Measurements from ENCODE around the gene ENPP3.

The ENPP3 gene

DNA sequence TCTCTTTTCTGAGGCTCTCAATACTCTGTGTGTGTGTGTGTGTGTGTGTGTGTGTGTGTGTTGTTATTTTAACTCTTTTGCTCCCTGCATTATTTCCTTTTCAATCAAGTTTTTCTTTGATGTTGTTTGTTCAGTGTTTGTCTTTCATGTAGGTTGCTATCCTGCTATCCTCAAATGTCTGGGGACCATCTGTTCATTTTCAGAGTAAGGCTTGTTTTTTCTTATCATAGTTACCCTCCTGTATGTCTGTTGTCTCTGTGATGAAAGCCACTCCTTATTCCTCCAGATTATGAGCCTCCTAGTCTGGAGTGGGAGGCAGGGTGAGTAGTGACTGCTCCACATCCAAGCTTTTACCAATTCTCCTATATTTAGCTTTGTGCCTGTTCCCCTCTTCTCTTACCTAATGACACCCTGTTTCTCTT lies 9.2 kb downstream of the ENPP3 start:
- H3K4me1 Mint-ChIP-seq = no peaks in the 10 kb centered on the region
- H3K36me3 Mint-ChIP-seq (ENCODE audit: insufficient read depth) = peaks cover 2% of the 10 kb centered on the region
- no peaks in the 10 kb centered on the region for H3K9me3 Mint-ChIP-seq

DNA sequence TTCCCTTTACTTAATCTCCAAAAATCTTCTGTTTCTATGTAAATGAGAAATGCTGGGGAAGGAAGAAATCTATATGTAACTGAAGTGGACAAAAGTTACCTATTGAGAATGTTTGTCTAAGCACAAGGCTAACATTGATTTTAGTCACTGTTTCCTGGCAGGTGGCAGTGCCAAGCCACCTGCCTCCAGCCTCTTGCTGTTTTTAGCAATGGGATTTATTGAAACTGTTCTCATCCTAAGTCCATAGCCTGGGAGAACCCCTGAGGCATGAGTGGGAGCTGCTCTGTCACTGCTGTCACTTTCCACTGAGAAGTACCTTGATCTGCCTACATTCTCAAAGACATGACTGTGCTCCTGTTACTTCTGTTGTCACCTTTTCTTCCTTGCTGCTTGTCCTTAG lies 14.7 kb downstream of the ENPP3 start:
- H3K27me3 Mint-ChIP-seq = no peaks in the 10 kb centered on the region

More for the DNA sequence above, 9.2 kb downstream of the ENPP3 start:
- Mint-ChIP-seq H3K4me3 (no peak overlapping the region), H3K27ac (ENCODE audit: low read depth) (no peak overlapping the region), H3K27me3 (no peaks in the 10 kb centered on the region)
- ATAC-seq (replicated peaks; ENCODE audit: extremely low read depth, poor library complexity, severe bottlenecking) (no peak), DNase-seq (ENCODE audit: low spot score in 2 of 2) (no peak)

DNA sequence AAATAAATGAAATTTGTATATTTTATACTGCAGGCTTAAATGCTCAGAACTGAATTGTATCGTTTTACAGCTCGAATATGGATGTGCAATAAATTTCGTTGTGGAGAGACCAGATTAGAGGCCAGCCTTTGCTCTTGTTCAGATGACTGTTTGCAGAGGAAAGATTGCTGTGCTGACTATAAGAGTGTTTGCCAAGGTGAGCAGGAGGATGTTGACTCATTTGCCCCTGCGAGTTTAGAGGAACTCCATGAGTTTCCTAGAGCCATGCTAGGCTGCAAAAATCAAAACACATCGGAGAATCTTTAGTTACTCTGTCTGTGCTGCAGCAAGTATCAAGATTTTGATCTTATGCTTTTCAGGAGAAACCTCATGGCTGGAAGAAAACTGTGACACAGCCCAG lies 15.4 kb downstream of the ENPP3 start:
- H3K4me1 Mint-ChIP-seq = no peaks in the 10 kb centered on the region
- H3K36me3 Mint-ChIP-seq (ENCODE audit: insufficient read depth) = peaks cover 2% of the 10 kb centered on the region
- no peaks in the 10 kb centered on the region for H3K27me3 Mint-ChIP-seq
- no peak overlapping the region for H3K27ac Mint-ChIP-seq (ENCODE audit: low read depth)
- ATAC-seq (replicated peaks; ENCODE audit: extremely low read depth, poor library complexity, severe bottlenecking) = no peak
- no peak for DNase-seq (ENCODE audit: low spot score in 2 of 2)
- no peaks in the 10 kb centered on the region for H3K9me3 Mint-ChIP-seq
- no peak overlapping the region for H3K4me3 Mint-ChIP-seq

More for the DNA sequence above, 14.7 kb downstream of the ENPP3 start:
- Mint-ChIP-seq H3K36me3 (ENCODE audit: insufficient read depth) (peaks cover 2% of the 10 kb centered on the region), H3K4me3 (no peak overlapping the region), H3K4me1 (no peaks in the 10 kb centered on the region), H3K9me3 (no peaks in the 10 kb centered on the region), H3K27ac (ENCODE audit: low read depth) (no peak overlapping the region)
- ATAC-seq (replicated peaks; ENCODE audit: extremely low read depth, poor library complexity, severe bottlenecking) (no peak), DNase-seq (ENCODE audit: low spot score in 2 of 2) (no peak)

DNA sequence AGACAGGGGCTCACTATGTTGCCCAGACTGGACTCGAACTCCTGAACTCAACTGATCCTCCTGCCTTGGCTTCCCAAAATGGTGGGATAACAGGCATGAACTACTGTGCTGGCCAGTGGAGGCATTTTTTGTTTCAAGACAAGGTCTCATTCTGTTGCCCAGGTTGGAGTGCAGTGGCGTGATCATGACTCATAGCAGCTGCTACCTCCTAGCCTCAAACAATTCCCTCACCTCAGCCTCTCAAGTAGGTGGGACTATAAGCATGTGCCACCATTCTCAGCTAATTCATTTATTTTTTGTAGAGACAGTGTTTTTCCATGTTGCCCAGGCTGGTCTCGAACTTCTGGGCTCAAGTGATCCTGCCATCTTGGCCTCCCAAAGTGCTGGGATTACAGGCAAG lies 17.2 kb downstream of the ENPP3 start:
- Mint-ChIP-seq H3K9me3 (no peaks in the 10 kb centered on the region), H3K4me3 (no peak overlapping the region), H3K27me3 (no peaks in the 10 kb centered on the region), H3K4me1 (no peaks in the 10 kb centered on the region), H3K36me3 (ENCODE audit: insufficient read depth) (peaks cover 2% of the 10 kb centered on the region), H3K27ac (ENCODE audit: low read depth) (no peak overlapping the region)
- no peak for ATAC-seq (replicated peaks; ENCODE audit: extremely low read depth, poor library complexity, severe bottlenecking)
- no peak for DNase-seq (ENCODE audit: low spot score in 2 of 2)

DNA sequence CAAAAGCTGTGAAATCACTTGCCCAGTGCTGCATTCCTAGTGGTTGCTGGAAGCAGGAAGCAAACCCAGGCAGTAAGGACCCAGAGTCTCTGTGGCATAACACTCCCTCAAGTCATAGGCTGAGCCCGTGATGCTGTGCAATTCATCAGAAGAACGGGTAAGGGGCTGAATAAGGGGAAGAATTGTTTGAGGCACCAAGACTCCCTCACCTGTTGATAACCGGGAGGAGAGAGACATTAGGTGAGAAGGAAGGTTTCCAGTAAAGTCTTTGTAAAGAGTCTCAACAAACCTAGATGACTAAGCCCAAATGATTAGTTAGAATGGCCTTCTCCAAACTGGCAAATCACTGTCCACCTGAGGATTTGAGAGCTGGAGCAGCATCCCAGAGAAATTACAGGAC lies 18.3 kb downstream of the ENPP3 start:
- Mint-ChIP-seq H3K9me3 (no peaks in the 10 kb centered on the region), H3K27me3 (no peaks in the 10 kb centered on the region), H3K4me1 (no peaks in the 10 kb centered on the region), H3K4me3 (no peak overlapping the region), H3K27ac (ENCODE audit: low read depth) (no peak overlapping the region), H3K36me3 (ENCODE audit: insufficient read depth) (peaks cover 2% of the 10 kb centered on the region)
- ATAC-seq (replicated peaks; ENCODE audit: extremely low read depth, poor library complexity, severe bottlenecking) (no peak), DNase-seq (ENCODE audit: low spot score in 2 of 2) (no peak)

DNA sequence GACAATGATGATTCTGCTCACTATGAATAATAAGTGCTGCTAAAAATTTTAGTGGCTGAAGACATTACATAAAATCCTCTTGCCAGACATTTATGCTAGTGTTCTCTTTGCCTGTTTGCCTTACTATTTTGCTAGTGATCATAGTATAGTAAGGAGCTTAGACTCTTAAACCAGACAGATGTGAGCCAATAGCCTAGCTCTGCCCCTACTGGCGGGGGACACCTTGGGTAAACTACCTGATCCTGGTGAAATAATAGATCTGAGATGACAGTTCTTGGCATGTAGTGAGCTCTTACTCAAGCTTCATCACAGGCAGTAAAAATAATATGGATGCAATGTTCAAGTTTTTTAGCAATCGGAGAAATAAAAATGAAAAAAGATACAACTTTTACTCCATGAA lies 18.8 kb downstream of the ENPP3 start:
- Mint-ChIP-seq H3K27ac (ENCODE audit: low read depth) (no peak overlapping the region), H3K36me3 (ENCODE audit: insufficient read depth) (peaks cover 2% of the 10 kb centered on the region)
- ATAC-seq (replicated peaks; ENCODE audit: extremely low read depth, poor library complexity, severe bottlenecking) = no peak

DNA sequence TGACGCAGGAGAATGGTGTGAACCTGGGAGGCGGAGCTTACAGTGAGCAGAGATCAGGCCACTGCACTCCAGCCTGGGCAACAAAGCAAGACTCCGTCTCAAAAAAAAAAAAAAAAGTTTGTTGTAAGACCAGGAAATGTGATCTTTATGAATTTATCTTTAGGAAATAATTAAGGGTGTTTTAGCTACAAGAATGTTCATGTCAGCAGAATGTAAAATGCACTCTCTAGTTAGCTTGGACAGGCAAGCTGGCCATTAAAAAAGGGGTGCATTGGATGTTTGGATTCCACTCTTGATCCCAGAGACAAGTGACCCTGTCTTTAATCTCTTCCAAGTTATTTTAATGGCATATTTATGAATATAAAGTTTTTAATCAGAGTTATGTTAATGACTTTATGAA lies 19.6 kb downstream of the ENPP3 start:
- no peaks in the 10 kb centered on the region for H3K36me3 Mint-ChIP-seq (ENCODE audit: insufficient read depth)
- H3K4me3 Mint-ChIP-seq = no peak overlapping the region
- no peak for DNase-seq (ENCODE audit: low spot score in 2 of 2)
- H3K4me1 Mint-ChIP-seq = no peaks in the 10 kb centered on the region
- H3K27me3 Mint-ChIP-seq = no peaks in the 10 kb centered on the region
- ATAC-seq (replicated peaks; ENCODE audit: extremely low read depth, poor library complexity, severe bottlenecking) = no peak
- H3K27ac Mint-ChIP-seq (ENCODE audit: low read depth) = no peak overlapping the region
- no peaks in the 10 kb centered on the region for H3K9me3 Mint-ChIP-seq

More for the DNA sequence above, 18.8 kb downstream of the ENPP3 start:
- Mint-ChIP-seq H3K9me3 (no peaks in the 10 kb centered on the region), H3K4me1 (no peaks in the 10 kb centered on the region), H3K27me3 (no peaks in the 10 kb centered on the region), H3K4me3 (no peak overlapping the region)
- DNase-seq (ENCODE audit: low spot score in 2 of 2) = no peak

DNA sequence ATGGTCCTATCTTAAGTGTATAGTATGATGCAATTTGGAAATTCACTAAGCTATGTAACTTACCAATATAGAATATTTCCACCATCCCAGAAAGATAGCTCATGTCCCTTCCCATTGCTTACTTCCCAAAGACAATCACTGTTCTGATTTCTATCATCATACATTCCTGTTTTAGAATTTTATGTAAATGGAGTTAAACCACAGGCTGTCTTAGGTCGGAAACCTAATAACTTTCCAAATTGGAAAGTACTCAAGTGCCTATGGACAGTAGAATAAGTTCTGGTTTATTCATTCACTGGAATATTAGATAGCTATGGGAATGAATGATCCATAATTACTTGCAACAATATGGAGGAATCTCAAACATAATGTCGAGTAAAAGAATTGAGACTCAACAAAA lies 20.1 kb downstream of the ENPP3 start:
- Mint-ChIP-seq H3K4me3 (no peak overlapping the region), H3K27me3 (no peaks in the 10 kb centered on the region), H3K9me3 (no peaks in the 10 kb centered on the region), H3K4me1 (no peaks in the 10 kb centered on the region), H3K27ac (ENCODE audit: low read depth) (no peak overlapping the region), H3K36me3 (ENCODE audit: insufficient read depth) (no peaks in the 10 kb centered on the region)
- ATAC-seq (replicated peaks; ENCODE audit: extremely low read depth, poor library complexity, severe bottlenecking) (no peak), DNase-seq (ENCODE audit: low spot score in 2 of 2) (no peak)

DNA sequence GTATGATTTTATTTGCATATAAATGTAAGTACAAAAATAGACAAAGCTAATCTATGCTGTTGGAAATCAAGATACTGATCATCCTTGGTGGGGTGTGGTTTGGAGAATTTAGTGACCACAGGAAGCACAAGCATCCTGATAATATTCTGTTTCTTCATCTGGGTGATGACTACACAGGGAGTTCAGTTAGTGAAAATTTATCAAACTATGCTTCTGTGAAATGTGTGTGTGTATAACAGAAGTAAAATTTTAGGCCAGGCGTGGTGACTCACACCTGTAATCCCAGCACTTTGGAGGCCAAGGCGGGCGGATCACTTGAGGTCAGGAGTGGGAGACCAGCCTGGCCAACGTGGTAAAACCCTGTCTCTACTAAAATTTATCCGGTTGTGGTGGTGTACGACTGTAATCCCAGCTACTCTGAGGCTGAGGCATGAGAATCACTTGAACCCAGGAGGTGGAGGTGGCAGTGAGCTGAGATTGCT lies 20.6 kb downstream of the ENPP3 start:
- no peak overlapping the region for H3K4me3 Mint-ChIP-seq
- no peaks in the 10 kb centered on the region for H3K9me3 Mint-ChIP-seq
- no peaks in the 10 kb centered on the region for H3K36me3 Mint-ChIP-seq (ENCODE audit: insufficient read depth)
- ATAC-seq (replicated peaks; ENCODE audit: extremely low read depth, poor library complexity, severe bottlenecking) (no peak), DNase-seq (ENCODE audit: low spot score in 2 of 2) (no peak)
- no peaks in the 10 kb centered on the region for H3K4me1 Mint-ChIP-seq
- H3K27ac Mint-ChIP-seq (ENCODE audit: low read depth) = no peak overlapping the region
- no peaks in the 10 kb centered on the region for H3K27me3 Mint-ChIP-seq

DNA sequence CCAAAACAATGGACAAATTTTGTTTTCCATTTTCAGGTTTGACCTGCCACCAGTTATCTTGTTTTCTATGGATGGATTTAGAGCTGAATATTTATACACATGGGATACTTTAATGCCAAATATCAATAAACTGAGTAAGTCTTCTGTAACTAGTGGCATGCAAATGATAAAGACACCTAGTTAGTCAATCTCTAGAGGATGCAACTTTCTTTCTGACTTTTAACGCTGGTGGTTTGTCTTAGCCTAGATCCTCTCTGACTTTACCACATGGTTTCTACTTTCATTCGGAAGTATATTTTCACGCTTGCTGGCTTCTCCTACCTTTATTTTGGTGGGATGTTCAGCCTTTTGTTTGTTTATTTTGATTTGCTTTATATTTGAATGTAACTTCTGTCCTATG lies 21.2 kb downstream of the ENPP3 start:
- no peak for DNase-seq (ENCODE audit: low spot score in 2 of 2)
- H3K27me3 Mint-ChIP-seq = no peaks in the 10 kb centered on the region
- H3K36me3 Mint-ChIP-seq (ENCODE audit: insufficient read depth) = no peaks in the 10 kb centered on the region
- no peak for ATAC-seq (replicated peaks; ENCODE audit: extremely low read depth, poor library complexity, severe bottlenecking)
- no peak overlapping the region for H3K4me3 Mint-ChIP-seq
- no peaks in the 10 kb centered on the region for H3K9me3 Mint-ChIP-seq
- no peaks in the 10 kb centered on the region for H3K4me1 Mint-ChIP-seq
- H3K27ac Mint-ChIP-seq (ENCODE audit: low read depth) = no peak overlapping the region

DNA sequence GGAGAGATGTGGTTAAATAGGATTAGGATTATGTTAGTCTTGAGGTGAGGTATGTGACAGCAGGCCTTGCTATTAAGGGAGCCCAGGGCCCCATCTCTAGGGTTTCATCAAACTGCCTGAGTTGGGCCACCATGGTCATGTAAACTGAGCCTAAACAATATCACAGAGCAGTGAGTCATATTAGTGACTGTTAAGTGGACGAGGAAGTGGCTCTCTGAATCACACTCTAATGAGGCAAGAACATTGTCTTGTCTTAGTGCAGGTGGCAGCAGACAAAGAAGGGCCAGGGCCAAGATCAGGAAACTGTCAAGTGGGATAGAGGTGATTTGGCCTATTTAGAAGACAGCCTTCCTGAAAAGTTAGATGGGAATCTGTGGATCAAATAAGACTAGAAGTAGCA lies 23.1 kb downstream of the ENPP3 start:
- no peaks in the 10 kb centered on the region for H3K9me3 Mint-ChIP-seq
- DNase-seq (ENCODE audit: low spot score in 2 of 2) (no peak), ATAC-seq (replicated peaks; ENCODE audit: extremely low read depth, poor library complexity, severe bottlenecking) (no peak)
- no peaks in the 10 kb centered on the region for H3K36me3 Mint-ChIP-seq (ENCODE audit: insufficient read depth)
- H3K27me3 Mint-ChIP-seq = no peaks in the 10 kb centered on the region
- H3K4me3 Mint-ChIP-seq = no peak overlapping the region
- H3K27ac Mint-ChIP-seq (ENCODE audit: low read depth) = no peak overlapping the region
- H3K4me1 Mint-ChIP-seq = no peaks in the 10 kb centered on the region

DNA sequence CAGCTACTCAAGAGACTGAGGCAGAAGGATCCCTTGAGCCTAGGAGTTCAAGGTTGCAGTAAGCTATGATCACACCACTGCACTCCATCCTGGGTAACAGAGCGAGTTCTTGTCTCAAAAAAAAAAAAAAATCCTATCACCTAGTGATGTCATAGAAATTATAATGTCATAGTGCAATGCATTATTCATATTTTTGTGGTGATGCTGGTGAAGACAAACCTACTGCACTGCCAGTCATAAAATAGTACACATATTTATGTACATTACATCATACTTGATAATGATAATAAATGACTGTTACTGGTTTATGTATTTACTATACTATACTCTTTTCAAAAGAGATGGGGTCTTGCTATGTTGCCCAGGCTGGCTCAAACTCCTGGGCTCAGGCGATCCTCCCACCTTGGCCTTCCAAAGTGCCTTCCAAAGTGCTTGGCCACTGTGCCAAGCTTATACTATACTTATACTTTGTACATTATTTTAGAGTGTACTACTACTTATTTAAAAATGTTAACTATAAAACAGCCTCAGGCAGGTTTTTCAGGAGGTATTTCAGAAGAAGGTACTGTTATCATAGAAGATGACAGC lies 26.6 kb downstream of the ENPP3 start:
- H3K9me3 Mint-ChIP-seq = no peaks in the 10 kb centered on the region
- H3K4me1 Mint-ChIP-seq = no peaks in the 10 kb centered on the region
- H3K27ac Mint-ChIP-seq (ENCODE audit: low read depth) = no peak overlapping the region
- H3K36me3 Mint-ChIP-seq (ENCODE audit: insufficient read depth) = no peaks in the 10 kb centered on the region
- peaks cover 12% of the 10 kb centered on the region for H3K27me3 Mint-ChIP-seq
- H3K4me3 Mint-ChIP-seq = no peak overlapping the region
- ATAC-seq (replicated peaks; ENCODE audit: extremely low read depth, poor library complexity, severe bottlenecking) (no peak), DNase-seq (ENCODE audit: low spot score in 2 of 2) (no peak)

DNA sequence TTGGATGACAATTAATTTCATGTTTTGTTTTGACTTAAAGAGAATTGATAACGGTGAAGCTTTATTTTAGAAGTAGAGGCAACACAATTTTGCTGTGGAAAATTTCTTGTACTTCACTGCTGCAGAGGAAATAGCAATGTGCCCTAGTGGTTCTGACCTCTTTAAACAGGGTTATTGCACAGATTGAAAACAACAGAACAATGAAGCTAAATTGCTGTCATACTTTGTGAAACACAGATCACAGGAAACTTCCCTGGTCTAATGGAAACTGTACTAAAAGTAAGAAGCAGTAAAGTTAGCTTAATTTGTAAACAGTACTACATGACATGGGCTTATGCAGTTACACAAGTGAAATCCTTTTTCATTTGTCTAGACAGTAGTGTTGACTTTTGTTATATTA lies 32.8 kb downstream of the ENPP3 start:
- Mint-ChIP-seq H3K4me1 (no peaks in the 10 kb centered on the region), H3K9me3 (no peaks in the 10 kb centered on the region), H3K4me3 (no peak overlapping the region), H3K27me3 (peaks cover 12% of the 10 kb centered on the region), H3K27ac (ENCODE audit: low read depth) (no peak overlapping the region), H3K36me3 (ENCODE audit: insufficient read depth) (no peaks in the 10 kb centered on the region)
- DNase-seq (ENCODE audit: low spot score in 2 of 2) (no peak), ATAC-seq (replicated peaks; ENCODE audit: extremely low read depth, poor library complexity, severe bottlenecking) (no peak)

DNA sequence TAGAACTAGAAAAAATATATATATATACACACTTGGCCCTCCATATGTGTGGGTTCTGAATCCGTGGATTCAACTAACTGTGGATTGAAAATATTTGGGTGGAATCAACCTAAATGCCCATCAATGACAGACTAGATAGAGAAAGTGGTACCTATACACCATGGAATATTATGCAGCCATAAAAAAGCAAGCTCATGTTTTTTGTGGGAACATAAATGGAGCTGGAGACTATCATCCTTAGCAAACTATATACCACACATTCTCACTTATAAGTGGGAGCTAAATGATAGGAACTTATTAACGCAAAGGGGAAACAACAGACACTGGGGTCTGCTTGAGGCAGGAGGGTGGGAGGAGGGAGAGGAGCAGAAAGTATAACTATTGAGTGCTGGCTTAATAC lies 36.1 kb downstream of the ENPP3 start:
- Mint-ChIP-seq H3K9me3 (no peaks in the 10 kb centered on the region), H3K4me3 (no peak overlapping the region), H3K4me1 (no peaks in the 10 kb centered on the region), H3K27me3 (no peaks in the 10 kb centered on the region), H3K27ac (ENCODE audit: low read depth) (no peak overlapping the region), H3K36me3 (ENCODE audit: insufficient read depth) (no peaks in the 10 kb centered on the region)
- no peak for DNase-seq (ENCODE audit: low spot score in 2 of 2)
- no peak for ATAC-seq (replicated peaks; ENCODE audit: extremely low read depth, poor library complexity, severe bottlenecking)

Measured in central memory CD8-positive, alpha-beta T cell (primary cell).